ENCODE data around the gene PHF2.

The PHF2 gene

DNA sequence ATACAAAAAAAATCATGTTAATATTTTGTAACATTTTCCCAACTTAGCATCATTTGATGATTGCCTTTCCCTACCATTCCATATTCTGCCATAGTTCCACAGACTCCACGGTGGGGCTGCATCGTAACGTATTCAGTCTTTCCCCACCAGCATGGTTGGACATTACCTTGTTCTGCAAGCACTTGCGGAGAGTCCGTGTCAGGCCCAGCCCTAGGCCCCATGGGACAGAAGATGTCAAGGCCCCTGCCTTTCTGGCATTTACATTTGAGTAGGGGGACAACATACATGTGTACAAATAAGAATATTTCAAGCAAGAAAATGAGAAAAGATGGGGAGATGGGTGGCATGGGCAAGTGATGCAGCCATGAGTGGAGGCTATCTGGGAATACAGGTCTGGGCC is 8.2 kb upstream of the PHF2 start:
- DNase-seq (ENCODE audit: low spot score) = no peak

DNA sequence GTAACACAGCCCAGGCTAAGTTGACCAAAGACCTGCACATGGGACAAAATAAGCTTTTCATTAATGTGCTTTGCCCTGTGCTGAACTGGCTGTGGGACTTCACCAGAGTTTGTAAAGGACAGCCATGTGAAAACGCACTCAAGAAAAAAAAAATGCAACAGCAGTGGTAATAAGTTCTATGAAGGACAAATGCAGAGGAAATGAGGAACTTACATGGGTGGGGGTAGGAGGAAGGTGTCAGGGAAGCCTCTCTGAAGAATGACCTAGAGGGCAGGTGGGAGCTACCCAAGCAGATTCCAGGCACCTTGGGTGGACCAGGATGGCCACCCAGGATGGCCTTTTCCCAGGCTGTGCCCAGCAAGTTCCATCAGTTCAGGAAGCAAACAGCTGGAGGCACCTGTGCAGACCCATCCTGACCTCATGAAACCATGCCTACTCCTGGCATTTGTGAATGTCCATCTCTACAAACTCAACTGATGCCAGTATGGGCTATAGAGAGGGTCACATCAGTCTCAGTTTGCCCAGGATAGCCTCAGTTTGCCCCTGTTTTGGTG is 6.7 kb upstream of the PHF2 start:
- DNase-seq (ENCODE audit: low spot score) = no peak

GRCh38 chr9:93572221-93572620 is 4.2 kb upstream of the PHF2 start:
- DNase-seq (ENCODE audit: low spot score) = no peak

DNA sequence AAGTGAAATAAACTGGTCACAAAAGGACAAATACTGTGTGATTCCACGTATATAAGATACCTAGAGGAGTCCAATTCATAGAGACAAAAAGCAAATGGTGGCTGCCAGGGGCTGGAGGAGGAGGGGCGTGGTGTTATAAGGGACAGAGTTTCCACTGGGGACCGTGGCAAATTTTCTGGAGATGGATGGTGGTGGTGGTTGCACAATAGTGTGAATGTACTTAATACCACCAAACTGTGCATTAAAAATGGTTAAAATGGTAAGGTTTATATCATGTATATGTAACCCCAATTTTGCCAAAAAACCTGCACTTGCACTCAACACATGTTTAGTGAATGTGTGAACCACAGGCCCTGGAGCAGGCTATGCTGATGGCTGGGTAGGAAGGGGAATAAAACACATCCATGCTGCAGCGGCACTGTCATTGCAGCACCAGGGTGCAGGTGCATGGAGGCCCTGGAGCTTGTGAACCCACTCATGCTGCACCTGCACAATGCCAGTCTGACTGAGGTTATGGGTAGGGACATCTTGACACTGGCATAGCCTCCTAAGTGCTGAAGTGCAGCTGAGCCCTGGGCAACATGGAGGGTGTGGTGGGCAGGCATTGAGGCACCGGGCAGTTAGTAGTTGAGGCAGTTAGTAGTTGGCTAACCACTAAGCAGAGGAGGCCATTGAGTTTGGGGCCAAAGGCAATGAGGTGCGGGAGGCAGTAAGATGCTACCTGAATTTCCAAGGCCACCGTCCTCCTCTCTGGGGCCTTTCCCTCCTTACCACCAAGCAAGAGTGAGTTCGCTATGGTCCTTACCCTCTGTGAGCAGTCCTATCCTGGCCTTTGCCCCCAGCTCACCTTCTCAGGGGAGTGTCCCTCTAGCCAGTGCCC is 3.5 kb upstream of the PHF2 start:
- no peak for DNase-seq (ENCODE audit: low spot score)

- DNase-seq (ENCODE audit: low spot score) = no peak
Observed at GRCh38 chr9:93573516-93573828, 2.9 kb upstream of the PHF2 start.

- DNase-seq (ENCODE audit: low spot score) = no peak
Observed at GRCh38 chr9:93574091-93574899, 2.1 kb upstream of the PHF2 start.

GRCh38 chr9:93574900-93575795 is 1.2 kb upstream of the PHF2 start:
- DNase-seq (ENCODE audit: low spot score) = peak; percentile 35

DNA sequence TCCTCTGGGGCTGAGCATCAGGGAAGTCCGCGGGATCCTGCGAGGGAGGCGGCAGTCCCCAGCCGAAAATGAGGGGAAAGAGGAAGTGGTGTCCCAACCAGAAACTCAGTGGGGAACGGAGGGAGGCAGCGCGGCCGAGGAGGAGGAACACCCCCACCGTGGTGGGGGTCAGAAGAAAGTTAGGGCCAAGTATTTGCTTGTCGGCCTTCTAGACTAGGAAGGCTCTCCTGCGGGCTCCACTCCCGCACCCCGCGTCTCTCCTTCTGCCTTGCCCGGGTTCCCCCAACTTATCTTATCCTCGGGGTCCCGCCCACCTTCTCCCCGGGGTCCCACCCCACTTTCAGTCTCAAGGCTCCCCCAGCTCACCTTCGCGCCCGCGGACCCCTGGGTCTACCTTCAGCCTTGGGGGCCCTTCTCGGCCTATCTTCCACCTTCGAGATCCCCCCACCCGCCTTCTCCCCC is 557 bp upstream of the PHF2 start:
- DNase-seq (ENCODE audit: low spot score) = peak; percentile 77

DNA sequence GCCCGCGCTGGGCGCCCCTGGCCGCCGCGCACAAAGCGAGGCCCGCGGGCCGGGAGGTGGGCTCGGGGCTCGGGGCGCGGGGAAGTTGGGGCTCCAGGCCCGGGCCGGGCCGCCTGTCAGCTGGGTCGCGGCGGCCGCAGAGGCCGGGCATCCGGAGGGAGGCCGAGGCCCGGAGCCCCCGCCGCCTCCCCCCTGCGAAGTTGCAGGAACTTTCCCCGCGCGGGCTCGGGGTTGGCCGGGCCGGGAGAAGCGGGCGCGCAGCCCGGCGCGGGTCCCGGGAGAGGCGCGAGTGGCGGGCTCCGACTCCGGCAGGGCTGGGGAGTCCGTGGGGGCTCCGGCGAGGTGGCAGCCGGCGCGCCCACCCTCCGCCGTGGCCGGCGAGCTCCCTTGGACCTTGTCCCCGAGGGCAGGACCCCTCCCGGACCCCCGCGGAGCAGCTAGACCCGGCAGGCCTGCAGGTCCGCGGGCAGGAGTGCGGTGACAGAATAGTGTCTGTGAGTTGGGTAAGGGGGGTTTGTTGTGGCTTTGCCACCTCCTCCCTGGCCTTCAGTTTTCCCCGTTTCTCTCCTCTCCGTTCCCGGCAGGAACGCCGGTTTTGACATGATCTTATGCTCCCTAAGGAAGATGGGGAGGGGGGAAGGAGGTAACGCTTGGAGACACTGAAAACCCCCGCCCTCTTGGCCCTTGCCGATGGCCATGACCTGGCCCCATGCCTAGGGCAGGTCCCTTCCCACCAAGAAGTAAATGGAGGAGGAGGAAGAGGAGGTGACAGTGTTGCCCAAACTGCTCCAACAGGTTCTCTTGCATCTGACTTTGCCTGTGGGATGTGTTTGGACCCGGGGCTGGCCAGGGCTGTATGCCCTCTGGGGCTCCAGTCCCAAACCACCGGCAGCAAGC is 942 bp downstream of the PHF2 start:
- DNase-seq (ENCODE audit: low spot score) = peak; percentile 74

DNA sequence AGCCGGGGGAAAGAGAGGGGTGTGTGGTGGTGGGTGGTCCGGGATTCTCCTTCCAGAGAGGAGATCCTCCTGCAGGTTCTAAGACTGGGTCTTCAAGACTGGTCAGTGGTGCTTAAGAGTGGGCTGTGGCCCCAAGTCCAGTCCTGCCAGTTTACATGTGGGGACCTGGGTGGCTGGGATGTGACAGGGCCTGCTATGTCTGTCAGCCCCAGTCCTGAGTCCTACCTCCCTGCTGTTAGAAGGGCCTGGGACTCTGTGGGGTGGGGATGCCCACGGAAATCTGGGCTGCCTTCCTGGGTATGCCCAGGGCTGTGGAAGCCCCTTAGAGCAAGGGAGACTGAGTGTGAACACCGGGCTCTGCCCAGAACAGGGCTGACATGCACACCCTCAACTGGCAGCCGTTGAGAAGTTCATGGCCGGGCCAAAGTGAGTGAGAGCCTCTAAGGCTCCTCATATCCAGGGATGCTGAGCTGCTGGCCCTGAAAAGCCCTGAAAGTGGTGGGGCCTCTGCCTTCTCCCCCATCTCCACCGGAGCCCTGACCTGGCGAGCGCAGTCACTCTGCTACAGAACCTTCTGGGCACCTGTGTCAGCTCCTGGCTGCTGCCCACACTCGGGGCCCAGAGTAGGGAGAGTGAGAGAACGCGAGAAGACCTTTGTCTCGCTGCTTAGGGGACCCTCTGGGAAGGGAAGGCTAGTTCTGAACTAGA is 1.7 kb downstream of the PHF2 start:
- DNase-seq (ENCODE audit: low spot score) = peak; percentile 44

DNA sequence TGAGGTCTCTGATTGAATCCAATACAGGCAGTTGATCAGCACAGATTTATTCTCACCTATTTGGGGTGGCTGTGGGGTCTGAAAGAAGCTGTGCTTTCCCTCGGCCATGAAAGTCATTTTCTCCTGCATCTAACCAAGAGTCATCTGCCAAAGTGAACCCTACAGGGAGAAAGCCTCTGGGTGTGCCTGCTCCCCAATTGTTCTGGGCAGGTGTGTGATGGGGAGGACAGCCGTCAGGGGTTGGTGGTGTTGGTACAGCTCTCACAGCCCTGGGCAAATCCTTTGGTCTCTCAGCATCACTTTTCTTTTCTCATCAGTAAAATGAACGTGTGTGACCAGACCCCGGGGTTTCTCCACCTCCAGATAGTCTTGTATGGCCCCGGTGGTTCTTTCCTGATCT is 2.5 kb downstream of the PHF2 start:
- DNase-seq (ENCODE audit: low spot score) = no peak

GRCh38 chr9:93579711-93580516 is 3.5 kb downstream of the PHF2 start:
- DNase-seq (ENCODE audit: low spot score) = no peak

- DNase-seq (ENCODE audit: low spot score) = peak; percentile 37
Observed at GRCh38 chr9:93580654-93581380, 4.4 kb downstream of the PHF2 start.

GRCh38 chr9:93582115-93582514 is 5.7 kb downstream of the PHF2 start:
- no peak for DNase-seq (ENCODE audit: low spot score)

DNA sequence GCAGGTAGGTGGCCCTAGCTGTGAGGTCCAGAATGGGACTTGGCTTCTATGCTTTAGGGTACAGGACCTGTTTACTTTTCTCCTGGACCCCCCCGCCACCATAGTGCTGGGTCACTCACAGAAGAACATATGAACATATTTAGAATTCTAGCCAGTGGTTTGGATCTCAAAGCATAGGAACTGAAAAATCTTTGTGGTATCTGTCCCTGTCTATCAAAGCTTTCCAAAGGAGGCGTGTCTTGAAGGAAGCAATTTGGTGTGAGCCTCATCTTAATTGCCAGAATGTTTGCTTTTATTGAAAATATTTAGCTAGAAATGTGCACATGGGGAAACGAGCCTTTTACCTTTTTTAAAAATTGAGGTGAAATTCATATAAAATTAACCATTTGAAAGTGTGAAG is 6.2 kb downstream of the PHF2 start:
- DNase-seq (ENCODE audit: low spot score) = no peak

DNA sequence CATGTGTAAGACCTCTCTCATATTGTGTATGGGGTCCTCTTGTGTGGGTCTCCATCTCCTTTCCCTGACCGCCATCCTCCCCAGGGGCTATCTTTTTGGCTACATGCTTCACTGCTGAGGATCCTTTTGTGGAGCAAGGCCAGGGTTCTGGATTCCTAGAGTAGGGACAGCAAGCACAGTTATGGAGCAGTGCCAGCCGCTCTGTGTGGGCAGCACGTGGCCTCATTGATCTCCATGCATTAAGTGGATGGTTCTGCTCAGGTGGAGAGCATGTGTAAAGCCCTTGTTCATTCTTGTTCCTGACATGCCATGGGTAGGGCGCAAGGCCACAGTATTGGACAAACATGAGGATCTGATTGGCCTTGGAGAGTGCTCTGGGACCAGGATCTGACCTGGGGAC is 8.9 kb downstream of the PHF2 start:
- DNase-seq (ENCODE audit: low spot score) = no peak

GRCh38 chr9:93585695-93586094 is 9.3 kb downstream of the PHF2 start:
- DNase-seq (ENCODE audit: low spot score) = no peak

DNA sequence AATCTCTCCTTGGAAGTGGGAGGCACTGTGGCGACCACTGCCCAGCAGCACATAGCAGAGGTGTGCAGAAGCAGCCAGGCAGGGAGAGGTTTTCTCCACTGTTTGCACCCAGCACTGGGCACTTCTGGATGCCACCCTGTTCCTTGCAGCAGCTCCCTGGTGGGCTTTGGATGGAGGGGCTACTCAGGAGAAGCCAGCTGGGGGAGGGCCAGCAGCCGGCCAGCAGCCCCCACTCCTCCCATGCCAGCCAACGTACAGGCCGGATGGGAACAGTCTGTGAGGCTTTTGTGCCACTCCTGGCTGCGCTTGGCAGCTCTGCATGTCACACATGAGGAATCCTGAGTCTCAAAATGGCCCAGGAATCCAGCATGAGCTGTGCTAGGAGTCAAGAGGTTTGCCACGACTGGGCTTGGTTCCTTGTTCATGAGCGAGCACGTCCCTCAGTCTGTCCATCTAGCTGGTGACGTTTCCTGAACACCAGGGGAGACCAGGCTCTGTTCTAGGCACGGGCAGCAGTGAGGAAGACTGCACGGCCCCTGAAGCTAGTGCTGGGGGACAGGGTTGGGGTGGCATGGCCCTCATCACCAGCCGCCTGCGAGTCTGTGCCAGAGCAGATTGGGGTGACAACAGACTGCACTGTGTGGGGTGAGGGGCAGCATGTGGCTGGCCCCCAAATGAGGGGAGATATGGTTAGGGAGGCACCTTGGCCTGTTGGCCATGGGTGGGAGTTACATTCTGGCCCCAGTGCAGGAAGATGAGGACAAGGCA is 10.1 kb downstream of the PHF2 start:
- DNase-seq (ENCODE audit: low spot score) = peak; percentile 2
